ENCODE measurements around the gene SPAG6. TPM values are rescaled to one million over a fixed set of nuclear protein-coding genes. Genes with fewer than 3 reads are reported as not detected.

Gene SPAG6
- total and polyA plus RNA-seq, 2 of the 8 experiments (the other 6 are each of a cell fraction or from before 2014, with no cell fraction given): 0.14 TPM; not detected in 1

DNA sequence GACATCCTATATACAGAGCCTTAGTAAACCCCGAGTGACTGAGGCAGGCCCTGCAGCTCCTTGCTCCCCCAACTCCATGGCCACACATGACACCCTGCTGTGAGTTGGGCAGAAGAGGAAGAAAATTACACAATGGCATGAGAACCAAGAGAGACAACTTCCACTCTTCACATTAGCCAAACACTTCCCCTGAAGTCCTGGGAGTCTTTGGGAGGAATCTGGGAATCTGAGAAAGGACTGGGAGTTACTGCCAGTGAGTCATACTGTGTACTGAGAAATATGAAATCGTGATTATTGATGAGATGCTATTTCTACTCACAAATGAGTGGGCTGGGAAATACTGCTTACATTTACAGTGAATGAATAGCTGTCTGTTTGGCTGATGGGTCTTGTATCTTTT, 116.6 kb downstream of the SPAG6 start:
- no peak overlapping the region for H2BK15ac ChIP-seq (ENCODE audit: low read length)
- H3K4me1 ChIP-seq (replicated peaks in 1 of 4; ENCODE audit: control insufficient read depth in 3 of 4, insufficient read depth in 4 of 4, low read length in 3 of 4): no peaks in the 10 kb centered on the region
- no peak overlapping the region for H2AK5ac ChIP-seq (ENCODE audit: low read depth, low read length)
- H3K27me3 ChIP-seq (replicated peaks in 1 of 4; ENCODE audit: control insufficient read depth in 3 of 4, extremely low read depth in 1 of 4, insufficient read depth in 3 of 4, low read length in 3 of 4): no peaks in the 10 kb centered on the region
- H2BK12ac ChIP-seq (ENCODE audit: low read depth, low read length): no peak overlapping the region
- no peak overlapping the region for H2BK5ac ChIP-seq (ENCODE audit: low read depth, low read length)
- no peaks in the 10 kb centered on the region for H3K9me3 ChIP-seq (ENCODE audit: insufficient read depth in 2 of 2, low read depth in 1 of 2, low read length in 1 of 2)
- ChIA-PET POLR2A (ENCODE audit: partially characterized antibody) (no interaction called here), CTCF (ENCODE audit: partially characterized antibody) (interaction anchor here (1.0 kb wide), 1 partner anchor 113 kb away, joined by 3 read pairs; no protein-coding TSS in a partner anchor)
- no peak overlapping the region for H3K56ac ChIP-seq (replicated peaks; ENCODE audit: insufficient read length, low read depth, low read length)
- H4K91ac ChIP-seq (replicated peaks; ENCODE audit: insufficient read length, low read length): no peak overlapping the region
- H3K18ac ChIP-seq (ENCODE audit: extremely low read depth, low read length): no peak overlapping the region
- no peak overlapping the region for H2BK20ac ChIP-seq (ENCODE audit: low read length)
- H3K79me1 ChIP-seq (ENCODE audit: low read depth, low read length): no peaks in the 10 kb centered on the region
- no peaks in the 10 kb centered on the region for H3K36me3 ChIP-seq (ENCODE audit: control insufficient read depth in 2 of 4, insufficient read depth in 4 of 4, low read length in 3 of 4)
- H3K23ac ChIP-seq (ENCODE audit: insufficient read length): no peak overlapping the region
- no peak overlapping the region for H3K9ac ChIP-seq (replicated peaks in 1 of 4; ENCODE audit: extremely low read depth in 1 of 4, low read depth in 3 of 4, low read length in 3 of 4)
- H3K23me2 ChIP-seq (ENCODE audit: low read depth, low read length): no peaks in the 10 kb centered on the region
- no peak overlapping the region for H4K8ac ChIP-seq (ENCODE audit: extremely low read depth, insufficient read depth, low read length)
- FAIRE-seq (no peak), DNase-seq (ENCODE audit: low read depth in 1 of 2, low spot score in 2 of 2) (no peak)
- TF ChIP-seq KDM1A (IDR thresholded peaks at IDR 0.05; ENCODE audit: borderline replicate concordance, low read length) (no peak), CHD1 (IDR thresholded peaks at IDR 0.05; ENCODE audit: low read depth, low read length) (no peak), EGR1 (IDR thresholded peaks at IDR 0.05; ENCODE audit: borderline replicate concordance, low read depth, low read length) (no peak), ATF3 (IDR thresholded peaks at IDR 0.05; ENCODE audit: insufficient read depth, low read depth, low read length) (no peak), POU5F1 (IDR thresholded peaks at IDR 0.05; ENCODE audit: low read depth, low read length) (no peak), E2F6 (IDR thresholded peaks at IDR 0.05) (no peak), EZH2 (IDR thresholded peaks at IDR 0.05; ENCODE audit: low read depth, low read length, severe bottlenecking) (no peak)
- no peak overlapping the region for H3K14ac ChIP-seq (ENCODE audit: insufficient read length)
- no peaks in the 10 kb centered on the region for H3K79me2 ChIP-seq (ENCODE audit: control insufficient read depth in 1 of 2, insufficient read depth in 2 of 2, low read length in 2 of 2)
- H3K4me2 ChIP-seq (ENCODE audit: insufficient read depth in 1 of 2, low read depth in 2 of 2, low read length in 2 of 2): no peak overlapping the region
- H2AFZ ChIP-seq (ENCODE audit: low read length): no peak overlapping the region
- no peak overlapping the region for H3K27ac ChIP-seq (ENCODE audit: low read depth, low read length)
- 100% methylated on average over 2 of the region's 2 CpGs; no CpG with 5 or more reads in 1 of the 2 experiments for WGBS, 2 experiments (ENCODE audit: extremely low coverage in 1 of 2, insufficient coverage in 1 of 2, insufficient read length in 1 of 2, insufficient replicate concordance in 2 of 2, low coverage in 1 of 2, low lambda C conversion rate in 2 of 2, missing lambda C conversion rate in 1 of 2)
- H3K4me3 ChIP-seq (ENCODE audit: extremely low read depth in 1 of 4, insufficient read depth in 2 of 4, low read depth in 3 of 4, low read length in 4 of 4): no peak overlapping the region
- H4K5ac ChIP-seq (ENCODE audit: insufficient read length, low read depth, low read length): no peak overlapping the region
- no peak overlapping the region for H3K4ac ChIP-seq (replicated peaks; ENCODE audit: insufficient read length, low read depth, low read length)
- no peak overlapping the region for H2BK120ac ChIP-seq (replicated peaks; ENCODE audit: low read depth, low read length)
- no peaks in the 10 kb centered on the region for H4K20me1 ChIP-seq (replicated peaks in 1 of 2; ENCODE audit: control insufficient read depth in 1 of 2, insufficient read depth in 2 of 2, low read length in 2 of 2)

Measured in H1 (cell line).